Measurements from ENCODE around the gene AGFG1.

AGFG1 gene

DNA sequence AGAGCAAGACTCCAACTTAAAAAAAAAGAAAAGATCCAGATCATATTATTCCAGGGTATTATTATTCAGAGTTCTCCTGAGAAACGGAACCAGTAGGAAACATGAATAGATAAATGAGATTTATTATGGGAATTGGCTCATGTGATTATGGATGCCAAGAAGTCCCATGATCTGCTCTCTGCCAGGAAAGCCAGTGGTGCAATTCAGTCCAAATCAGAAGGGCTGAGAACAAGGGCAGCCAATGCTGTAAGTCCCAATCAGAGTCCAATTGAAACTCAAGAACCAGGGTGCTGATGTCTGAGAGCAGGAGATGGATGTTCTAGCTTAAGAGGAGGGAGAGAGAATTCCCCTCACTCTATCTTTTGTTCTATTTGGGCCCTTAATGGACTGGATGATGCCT is 134.5 kb downstream of the AGFG1 start:
- DNase-seq (ENCODE audit: extremely low read depth, low read depth), result no peak
- TF ChIP-seq, protein P1, sequence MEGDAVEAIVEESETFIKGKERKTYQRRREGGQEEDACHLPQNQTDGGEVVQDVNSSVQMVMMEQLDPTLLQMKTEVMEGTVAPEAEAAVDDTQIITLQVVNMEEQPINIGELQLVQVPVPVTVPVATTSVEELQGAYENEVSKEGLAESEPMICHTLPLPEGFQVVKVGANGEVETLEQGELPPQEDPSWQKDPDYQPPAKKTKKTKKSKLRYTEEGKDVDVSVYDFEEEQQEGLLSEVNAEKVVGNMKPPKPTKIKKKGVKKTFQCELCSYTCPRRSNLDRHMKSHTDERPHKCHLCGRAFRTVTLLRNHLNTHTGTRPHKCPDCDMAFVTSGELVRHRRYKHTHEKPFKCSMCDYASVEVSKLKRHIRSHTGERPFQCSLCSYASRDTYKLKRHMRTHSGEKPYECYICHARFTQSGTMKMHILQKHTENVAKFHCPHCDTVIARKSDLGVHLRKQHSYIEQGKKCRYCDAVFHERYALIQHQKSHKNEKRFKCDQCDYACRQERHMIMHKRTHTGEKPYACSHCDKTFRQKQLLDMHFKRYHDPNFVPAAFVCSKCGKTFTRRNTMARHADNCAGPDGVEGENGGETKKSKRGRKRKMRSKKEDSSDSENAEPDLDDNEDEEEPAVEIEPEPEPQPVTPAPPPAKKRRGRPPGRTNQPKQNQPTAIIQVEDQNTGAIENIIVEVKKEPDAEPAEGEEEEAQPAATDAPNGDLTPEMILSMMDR (IDR thresholded peaks at IDR 0.05; ENCODE audit: low read depth, low read length), result no peak

GRCh38 chr2:227607941-227608340 is 136.0 kb downstream of the AGFG1 start:
- no peak for DNase-seq (ENCODE audit: extremely low read depth, low read depth)
- TF ChIP-seq, protein P1 (IDR thresholded peaks at IDR 0.05; ENCODE audit: low read depth, low read length), result no peak

DNA sequence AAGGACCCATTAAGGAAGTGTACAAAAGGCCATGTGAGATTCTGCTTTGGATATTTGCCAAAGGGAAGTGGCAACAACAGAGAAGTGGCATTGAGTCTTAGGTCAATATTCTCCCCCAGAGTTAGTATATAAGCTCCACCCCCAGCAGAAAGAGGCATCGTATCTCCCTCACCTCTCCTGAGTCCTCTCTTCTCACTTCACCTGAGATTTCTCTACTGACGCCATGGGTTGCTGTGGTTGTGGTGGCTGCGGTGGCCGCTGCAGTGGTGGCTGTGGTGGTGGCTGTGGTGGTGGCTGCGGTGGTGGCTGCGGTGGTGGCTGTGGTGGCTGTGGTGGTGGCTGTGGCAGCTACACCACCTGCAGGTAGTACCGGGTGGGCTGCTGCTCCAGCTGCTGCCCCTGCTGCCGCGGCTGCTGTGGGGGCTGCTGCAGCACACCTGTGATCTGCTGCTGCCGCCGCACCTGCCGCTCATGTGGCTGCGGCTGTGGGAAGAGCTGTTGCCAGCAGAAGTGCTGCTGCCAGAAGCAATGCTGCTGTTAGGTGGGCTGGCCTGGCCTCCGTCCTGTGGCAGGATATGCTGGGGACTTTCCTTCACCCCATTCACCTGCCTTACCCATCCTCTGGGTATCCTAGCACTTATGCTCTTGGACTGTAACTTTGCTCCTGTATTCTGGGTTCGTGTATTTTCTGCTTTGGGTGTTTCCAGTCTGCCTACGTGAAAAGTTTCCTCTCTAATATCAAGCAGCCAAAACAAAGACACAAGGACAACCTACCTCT is 136.8 kb downstream of the AGFG1 start:
- TF ChIP-seq, protein P1 (IDR thresholded peaks at IDR 0.05; ENCODE audit: low read depth, low read length), result no peak
- DNase-seq (ENCODE audit: extremely low read depth, low read depth), result no peak

DNA sequence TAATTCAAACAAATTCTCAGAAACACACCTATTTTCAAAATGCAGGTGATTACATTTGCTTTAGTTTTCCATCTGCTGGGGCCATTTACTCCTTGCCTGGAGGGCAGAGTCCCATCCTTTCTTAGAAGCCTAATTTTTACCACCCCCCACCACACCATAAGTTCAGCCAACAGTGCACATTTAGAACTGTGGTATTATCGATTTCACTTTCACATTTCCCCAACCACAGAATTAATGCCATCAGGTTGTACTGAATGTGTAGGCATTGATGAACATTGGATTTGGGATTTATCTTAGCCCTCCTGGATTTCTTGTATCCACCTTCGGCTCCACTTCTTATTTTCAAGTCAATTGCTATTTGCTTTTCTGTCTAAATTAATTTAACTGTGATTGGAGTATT is 138.2 kb downstream of the AGFG1 start:
- DNase-seq (ENCODE audit: extremely low read depth, low read depth), result no peak
- TF ChIP-seq, protein P1 (IDR thresholded peaks at IDR 0.05; ENCODE audit: low read depth, low read length), result no peak
